ENCODE measurements around the gene PIAS3.
A peak's percentile ranks its signal among the peaks of the same experiment; 100 is the strongest.

The PIAS3 gene

DNA sequence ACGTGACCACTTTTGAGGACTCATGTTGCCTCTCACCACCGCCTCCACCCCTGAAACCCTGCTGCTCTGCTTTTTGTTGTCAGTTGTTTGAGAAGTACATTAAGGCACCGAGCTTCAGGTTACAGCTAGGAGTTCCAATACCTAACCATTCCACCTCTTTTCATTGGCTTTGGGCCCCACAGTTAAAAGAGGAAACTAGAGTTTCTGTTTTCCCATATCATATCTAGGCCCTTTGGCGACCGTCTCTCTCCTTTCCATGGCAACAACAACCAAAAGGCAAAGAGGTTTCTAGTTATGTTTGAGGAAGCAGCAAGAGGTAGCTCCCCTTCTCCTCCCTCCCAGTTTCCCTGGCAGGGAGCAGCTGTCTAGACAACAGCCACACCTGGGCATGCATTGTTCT lies 20.9 kb upstream of the PIAS3 start:
- intact Hi-C loops (cut with DNase I), result no loop called here
- peak in 2 of 42 donors; percentile 15 to 16 for DNase-seq

DNA sequence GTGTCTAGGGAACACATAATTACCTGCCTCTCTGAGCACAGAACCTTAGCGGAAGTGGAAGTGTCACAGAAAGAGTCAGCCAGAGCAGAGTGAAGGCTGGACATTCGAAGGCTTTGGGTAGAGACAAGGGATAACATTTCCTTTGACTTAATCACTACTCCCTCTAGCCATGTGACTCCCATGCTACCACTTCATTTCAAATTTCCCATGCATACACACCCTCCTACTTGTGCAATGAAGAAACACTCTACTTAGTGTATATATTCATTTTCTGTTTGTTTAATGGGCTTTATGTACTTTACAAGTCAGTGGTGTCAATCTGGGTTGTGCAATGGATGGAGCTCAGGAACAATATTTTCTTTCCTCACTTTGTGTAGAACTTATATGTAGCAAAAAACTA lies 19.8 kb upstream of the PIAS3 start:
- intact Hi-C loops (cut with DNase I), result no loop called here
- no peak for DNase-seq

DNA sequence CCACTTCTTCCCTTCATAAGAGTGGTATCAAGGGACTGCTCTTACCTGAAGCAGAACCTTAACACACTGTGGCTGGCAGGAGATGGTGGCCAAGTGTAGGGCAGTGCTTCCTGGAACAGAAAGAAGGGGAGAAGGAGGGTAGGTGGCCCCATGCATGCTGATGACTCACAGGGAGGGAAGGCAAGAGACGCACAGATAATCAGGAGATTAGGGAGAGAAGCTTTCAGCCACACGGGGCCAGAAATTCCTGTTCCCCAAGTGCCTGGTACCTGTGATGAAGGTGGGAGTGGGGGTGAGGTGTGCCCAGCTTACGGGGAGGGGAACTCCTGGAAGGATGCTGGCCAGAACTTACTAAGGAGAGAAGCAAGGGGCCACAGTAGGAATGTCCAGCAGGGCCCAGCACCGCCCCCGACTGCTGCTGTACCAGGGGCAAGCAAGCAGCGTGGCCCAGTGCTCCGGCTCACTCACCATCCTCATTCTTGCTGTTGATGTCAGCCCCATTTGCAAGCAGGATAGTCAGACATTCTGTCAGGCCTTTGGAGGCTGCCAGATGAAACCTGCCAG lies 19.1 kb upstream of the PIAS3 start:
- DNase-seq, result no peak
- intact Hi-C loops (cut with DNase I), result no loop called here

DNA sequence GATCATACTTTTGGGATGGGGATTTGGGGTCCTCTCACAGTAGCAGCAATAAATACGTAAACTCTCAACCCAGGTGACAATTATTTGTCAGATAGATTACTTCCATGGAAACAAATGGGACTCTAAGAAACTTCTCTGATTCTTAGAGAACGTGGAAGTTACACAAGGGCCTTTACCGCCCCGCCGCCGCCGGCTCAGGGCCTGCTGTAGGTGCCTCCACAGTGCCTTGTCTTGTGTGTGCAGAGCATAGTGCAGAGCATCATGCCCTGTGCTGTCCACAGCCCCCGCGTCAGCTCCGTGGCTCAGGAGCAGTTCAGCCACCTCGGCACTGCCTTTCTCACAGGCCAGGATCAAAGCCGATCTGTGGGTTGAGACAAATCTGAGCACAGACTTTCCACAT lies 15.8 kb upstream of the PIAS3 start:
- no peak for DNase-seq
- intact Hi-C loops (cut with DNase I), result no loop called here

DNA sequence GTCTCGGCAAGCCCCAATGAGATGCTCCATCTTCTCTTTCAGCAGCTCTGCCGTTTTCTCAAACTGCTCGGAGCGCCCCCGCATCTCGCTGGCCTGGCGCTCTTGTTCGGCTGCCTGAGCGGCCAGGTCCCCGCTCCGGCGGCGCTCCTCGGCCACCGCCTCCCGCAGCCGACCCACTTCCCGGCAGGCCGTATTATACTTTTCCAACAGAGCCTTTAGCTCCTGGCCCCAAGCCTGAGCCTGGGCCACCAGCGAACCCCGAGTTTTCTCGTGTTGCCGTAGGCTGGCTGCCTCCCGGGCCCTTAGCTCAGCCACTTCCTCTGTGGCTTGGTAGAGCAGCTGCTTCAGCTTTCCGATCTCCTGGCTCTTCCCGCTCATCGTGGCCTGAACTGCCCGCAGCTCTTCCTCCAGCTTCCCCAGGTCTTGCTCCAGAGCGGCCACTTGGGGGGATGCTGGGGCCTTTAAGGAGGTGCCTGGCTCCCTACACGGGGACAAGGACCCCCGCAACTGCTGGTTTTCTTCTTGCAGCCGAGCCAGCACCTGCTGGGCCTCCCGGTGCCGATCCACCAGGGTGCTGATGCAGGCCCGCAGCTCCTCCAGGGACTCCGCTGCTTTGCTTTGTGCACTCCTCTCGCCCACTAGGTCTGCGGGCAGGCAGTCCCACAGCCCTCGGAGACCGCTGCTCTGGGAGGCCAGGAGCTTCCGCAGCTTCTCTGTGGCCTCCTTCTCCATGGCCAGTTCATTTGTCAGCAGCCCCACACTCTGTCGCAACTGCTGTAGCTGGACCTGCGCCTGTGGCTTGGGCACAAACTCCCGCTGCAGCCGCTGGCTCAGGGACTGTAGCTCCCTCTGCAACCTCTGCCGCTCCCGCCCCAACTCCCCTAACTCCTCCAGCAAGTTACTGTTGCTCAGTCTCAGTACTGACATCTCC lies 13.4 kb upstream of the PIAS3 start:
- intact Hi-C loops (cut with DNase I), result no loop called here
- DNase-seq, result peak in 41 of 42 donors; percentile 20 to 80 (median 55)

DNA sequence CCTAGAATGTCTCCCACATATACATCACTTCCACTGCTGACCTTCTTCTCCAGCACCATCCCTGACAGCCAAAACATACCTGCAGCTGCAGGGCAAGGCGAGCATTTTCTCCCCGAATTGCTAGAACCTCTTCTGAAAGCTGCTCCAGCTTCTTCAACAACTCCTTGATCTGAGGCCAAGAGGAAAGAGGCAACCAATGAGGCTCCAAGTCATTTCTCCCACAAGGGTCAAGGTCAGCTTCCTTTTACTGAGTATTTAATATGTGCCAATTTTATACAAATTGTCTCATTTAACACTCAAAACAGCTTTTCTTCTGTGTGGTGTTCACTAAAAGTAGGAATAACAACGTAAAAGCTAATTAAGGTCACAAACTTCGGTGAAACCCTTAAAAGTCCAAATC lies 9.4 kb upstream of the PIAS3 start:
- DNase-seq, result no peak
- intact Hi-C loops (cut with DNase I), result no loop called here

DNA sequence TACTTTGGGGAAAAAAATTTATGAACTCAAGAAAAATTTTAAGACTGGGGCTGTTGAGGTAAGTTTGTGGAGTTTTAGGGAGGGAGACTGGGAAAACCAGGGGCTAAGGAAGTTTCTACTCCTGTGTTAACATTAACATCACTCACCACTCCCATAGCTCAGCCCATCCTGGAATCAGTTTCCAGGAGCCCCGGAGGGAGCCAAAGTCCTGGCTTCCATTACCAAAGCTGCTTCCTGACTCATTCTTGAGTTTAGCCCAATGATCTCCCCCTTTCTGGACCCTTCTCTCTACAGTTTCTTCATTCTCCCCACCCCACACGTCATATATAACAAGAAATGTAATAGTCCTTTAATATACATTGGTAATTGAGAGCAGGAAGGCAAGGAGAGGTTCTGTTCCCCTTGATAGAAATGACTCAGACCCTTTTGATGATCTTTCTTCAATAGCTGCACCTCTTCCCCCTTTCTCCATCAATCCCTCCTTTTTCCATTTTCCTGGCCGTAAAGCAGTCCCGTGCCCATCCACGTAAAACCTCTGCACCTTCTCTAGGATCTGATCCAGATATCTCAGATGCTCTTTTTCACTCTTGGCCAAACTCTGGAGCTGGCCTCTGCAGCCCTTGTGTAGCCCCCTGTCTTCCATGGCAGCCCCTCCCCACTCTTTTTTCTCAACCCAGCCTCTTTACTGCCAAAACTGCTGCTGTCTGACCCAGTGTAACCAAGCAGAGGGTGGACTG lies 4.6 kb upstream of the PIAS3 start:
- DNase-seq, result no peak
- intact Hi-C loops (cut with DNase I), result no loop called here

DNA sequence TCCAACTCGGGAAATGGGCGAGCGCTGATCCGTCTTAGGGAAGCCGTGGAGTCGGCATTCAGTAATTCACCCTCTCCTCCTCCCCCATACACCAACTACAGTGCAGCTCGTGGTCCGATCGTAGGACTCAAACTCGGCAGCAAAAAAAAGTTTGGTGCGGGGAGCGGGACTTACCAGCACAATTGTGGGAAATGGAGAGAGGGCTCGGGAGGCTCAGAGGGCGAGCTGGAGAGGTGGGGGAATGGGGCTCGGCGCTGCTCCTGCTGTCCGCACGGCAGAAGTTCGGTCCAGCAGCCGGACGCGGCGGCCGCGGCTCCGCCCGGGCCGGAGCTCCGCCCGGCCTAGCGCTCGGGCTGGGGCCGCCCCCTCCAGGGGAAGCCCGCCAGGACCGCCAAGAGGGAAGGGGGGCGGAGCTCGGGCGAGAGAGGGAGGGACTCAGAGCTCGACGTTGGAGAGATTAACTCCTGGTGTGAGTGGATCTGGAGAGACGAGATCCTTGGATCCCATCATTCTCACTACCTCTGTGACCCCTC lies 676 bp upstream of the PIAS3 start:
- DNase-seq, result peak; percentile 71 to 93 (median 87)
- intact Hi-C loops (cut with DNase I), result no loop called here

DNA sequence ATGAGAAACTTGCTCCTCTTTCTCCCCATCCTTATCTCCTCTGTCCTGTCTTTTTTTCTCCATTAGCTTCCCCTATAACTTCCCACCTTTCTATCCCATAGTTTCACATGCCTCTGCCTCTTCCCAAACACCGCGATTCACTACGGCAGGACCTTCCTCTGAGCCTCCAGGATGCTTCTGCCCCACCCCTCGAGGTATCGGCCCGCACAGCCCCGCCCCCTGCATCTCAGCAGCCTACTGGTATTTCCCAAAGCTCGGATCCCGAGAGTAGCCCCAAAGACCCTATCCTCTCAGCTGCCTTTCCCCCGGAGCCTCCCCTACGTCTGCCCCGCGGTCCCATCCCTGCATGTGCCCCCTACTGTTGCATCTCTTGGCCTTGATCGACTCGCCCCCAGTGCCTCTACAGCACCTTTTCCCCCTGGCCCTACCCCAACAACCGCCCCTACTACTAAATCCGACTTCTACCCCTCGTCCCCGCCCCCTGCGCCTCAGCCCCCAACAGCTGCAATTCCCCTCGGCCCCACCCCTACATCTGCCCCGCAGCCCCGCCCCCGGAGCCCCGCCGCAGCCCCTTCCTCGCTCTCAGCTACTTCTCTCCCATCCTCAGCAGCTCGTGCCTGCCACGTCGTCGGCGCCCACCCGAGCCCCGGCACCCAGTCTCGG lies 512 bp downstream of the PIAS3 start:
- intact Hi-C loops (cut with DNase I), result no loop called here
- DNase-seq, result peak in 40 of 42 donors; percentile 18 to 77 (median 50)

DNA sequence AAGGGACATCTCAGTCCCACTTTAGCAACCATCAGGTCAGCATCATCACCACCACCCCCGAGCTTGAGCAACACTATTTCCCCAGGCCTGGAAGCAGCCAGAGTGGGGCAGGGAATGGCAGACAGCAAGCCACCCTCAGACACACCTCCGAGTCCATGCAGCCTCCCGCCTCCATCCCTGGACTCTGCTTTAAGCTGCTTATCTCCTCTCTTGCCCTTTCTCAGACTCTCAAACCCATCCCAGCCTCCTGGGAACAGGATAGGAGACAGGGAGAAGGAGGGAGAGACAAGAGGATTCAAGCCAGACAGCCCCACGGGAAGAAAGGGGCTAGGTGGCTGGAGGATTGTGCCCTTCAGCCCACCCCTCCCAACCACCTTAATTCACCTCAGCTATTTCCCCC lies 1.7 kb downstream of the PIAS3 start:
- intact Hi-C loops (cut with DNase I), result no loop called here
- DNase-seq, result no peak

DNA sequence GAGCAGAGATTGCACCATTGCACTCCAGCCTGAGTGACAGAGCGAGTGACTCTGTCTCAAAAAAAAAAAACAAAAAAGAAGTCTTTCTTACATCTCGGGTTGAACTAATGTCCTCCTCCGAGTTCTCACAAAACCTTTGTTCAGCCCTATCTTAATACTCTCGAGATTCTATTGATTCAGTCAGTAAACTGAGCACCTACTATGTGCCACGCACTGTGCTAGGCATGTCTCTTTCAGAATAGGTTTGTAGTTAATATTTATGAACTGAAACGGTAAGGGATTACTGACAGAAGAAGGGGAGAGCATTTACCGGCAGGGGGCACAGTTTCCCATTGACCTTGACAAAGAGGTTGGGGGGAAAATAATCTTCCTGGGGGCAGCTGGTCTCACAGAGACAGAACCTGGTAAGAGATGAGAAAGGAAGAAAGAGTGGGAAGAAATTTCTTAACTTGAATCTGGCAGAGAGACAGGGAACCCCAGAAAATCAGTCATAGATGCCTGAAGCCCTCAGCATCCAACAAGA lies 3.4 kb downstream of the PIAS3 start:
- intact Hi-C loops (cut with DNase I), result no loop called here

DNA sequence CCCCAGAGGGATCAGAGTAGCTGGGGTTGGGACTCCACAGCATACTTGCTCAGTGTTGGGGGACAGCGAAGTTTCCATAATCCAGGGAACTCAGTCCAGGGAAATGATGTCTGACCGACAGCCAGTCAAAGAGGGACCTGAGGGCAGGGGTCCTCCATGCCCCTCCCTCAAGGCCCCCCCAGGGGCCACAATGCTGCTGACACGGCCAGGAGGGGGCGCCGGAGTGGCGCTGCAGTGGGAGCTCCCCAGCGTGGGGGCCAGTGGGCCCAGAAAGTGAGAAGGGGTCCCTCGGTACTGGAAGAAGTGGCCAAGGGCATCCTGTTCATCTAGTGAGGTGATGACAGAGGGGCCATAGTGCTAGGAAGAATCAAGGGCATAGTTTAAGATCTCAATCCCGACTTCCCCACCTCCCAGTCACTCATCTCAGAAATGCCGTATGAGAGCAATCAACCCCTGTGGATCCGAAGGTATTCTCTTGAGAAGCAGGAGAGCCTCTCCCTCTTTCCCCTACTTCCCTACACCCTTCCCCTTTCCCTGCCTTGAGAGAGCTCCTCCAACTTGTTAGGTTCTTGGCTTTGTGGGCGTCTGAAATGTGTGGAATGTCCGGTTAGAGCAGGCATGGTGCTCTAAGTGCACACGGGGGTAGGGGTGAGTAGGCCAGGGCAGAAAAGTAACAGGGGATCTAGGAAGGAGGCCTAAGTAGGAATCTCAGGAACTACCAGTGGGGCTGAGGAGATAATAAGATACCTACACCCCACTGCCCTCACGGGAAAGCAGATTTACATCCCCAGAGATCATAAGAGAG lies 9.3 kb downstream of the PIAS3 start:
- DNase-seq, result no peak

More for the DNA sequence above, 3.4 kb downstream of the PIAS3 start:
- no peak for DNase-seq

DNA sequence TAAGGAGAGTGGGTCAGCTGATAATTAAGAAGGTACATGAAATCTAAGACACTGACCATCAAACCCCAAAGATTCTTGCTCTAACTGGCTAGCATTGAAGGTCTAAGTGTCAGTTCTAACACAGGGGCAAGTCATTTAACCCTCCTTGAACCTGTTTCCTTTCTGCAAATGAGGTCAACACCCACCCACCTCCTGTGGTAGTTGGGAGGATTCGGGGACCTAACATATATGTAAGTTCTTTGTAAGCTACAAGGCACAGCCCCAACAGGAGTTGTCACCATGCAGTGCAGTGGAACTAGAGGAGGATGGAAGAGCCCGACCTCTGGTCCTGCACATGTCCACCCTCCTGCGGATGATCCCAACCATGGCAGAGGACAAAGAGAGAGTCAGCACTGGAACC lies 11.1 kb downstream of the PIAS3 start:
- no peak for DNase-seq
- intact Hi-C loops (cut with DNase I), result no loop called here

More for the DNA sequence above, 9.3 kb downstream of the PIAS3 start:
- intact Hi-C loops (cut with DNase I), result no loop called here

DNA sequence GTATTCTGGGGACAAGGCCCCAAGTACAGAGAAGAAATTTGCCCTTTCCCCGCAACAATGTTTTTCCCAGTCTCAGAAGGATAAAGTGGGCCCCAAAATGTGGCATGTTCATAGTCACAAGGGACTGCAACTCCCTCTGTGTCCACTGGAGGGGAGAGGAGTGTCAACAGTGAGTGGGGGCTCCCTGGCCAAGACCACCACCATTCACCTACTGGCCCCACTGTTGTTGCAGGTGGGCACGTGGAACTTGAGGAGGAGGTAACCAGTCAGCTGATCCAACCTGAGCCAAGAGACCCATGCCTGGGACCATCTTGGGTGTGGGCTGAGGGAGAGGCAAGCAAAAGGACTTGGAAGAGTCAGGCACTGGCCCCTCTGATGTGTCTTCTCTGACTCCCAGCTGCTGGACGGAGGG lies 12.7 kb downstream of the PIAS3 start:
- peak in 13 of 42 donors; percentile 11 to 57 (median 24) for DNase-seq
- intact Hi-C loops (cut with DNase I), result no loop called here

DNA sequence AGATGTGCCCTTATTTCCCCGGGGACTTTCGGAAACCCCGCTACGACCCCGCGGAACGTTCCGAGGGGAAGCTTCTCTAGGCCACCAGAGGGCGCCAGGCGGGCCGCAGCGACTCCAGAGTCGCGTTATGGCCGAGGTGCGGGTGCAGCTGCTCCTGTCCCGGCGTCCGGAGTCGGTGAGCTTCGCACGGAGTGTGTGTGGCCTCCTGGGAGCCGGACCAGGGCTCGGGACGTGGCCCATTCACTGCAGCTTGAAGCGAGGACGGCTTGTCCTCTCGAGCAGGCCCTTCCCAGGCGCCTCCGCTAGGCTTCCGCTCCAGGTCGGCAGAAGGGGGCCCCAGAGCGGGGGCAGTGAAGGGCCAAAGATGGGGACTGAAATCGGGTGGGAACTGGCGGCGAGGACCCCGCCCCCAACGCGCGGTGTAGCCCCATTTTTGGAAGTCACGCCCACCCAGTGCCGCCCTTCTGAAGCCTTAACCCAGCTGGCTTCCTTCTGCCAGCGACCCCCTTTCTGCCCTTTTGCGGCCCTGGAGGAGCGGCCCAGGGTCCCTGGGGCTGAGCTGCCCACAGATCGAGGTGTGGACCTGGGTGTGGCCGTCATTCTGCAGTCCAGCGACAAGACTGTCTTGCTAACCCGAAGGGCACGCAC lies 13.2 kb downstream of the PIAS3 start, which contains the start of gene NUDT17:
Gene NUDT17 (plus strand): TSS at position 117 of the 648 bp plus-strand sequence. CDS start 11 bp downstream, at position 128.
- intact Hi-C loops (cut with DNase I), result no loop called here

DNA sequence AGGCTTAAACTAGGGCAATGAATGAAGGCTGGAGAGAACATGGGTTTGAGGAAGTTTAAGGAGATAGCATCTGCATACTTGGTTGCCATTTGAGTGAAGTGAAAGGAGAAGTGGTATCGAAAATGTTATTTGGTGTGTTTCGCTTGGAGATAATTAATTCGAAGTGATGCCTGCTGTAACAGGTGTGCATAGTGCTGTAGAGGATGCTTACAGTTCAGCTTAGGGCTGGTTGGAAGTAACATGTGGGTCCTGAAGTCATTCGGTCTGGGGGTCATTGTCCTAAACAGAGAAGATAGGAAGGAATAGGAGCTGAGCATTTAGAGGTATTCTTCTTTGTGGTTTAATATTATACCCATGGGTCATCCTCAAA lies 13.8 kb downstream of the PIAS3 start:
- no peak for DNase-seq
- intact Hi-C loops (cut with DNase I), result no loop called here

More for the DNA sequence above, 13.2 kb downstream of the PIAS3 start, which contains the start of gene NUDT17:
- DNase-seq, result peak; percentile 52 to 91 (median 79)

DNA sequence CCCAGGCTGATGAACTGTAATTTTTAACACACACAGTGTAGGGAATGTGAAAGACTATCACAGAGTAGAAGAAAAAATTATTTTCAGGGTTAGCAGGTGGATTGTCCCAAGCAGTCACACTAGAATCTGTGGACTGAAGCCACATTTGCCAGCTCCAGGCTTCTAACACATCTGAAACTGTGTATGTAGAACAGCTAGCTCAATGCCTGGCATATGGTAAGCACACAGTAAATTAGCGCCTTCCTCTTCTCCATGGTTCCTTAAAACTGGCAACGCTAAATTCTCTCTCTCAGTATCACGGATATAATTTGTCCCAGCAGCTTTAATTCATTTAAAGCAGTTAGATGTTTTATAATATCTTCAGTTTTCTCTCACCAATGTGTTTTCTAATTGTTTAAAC lies 15.8 kb downstream of the PIAS3 start:
- intact Hi-C loops (cut with DNase I), result no loop called here
- DNase-seq, result no peak

All from head of caudate nucleus (tissue), 42 donors.